Islet precursor cell (in vitro differentiated cells): ENCODE data around the gene NXT1.

Experiments used
- DNase-seq: peaks from one replicate; pipeline ENCODE4 v3.0.0-alpha.2; 2018

The NXT1 gene

DNA sequence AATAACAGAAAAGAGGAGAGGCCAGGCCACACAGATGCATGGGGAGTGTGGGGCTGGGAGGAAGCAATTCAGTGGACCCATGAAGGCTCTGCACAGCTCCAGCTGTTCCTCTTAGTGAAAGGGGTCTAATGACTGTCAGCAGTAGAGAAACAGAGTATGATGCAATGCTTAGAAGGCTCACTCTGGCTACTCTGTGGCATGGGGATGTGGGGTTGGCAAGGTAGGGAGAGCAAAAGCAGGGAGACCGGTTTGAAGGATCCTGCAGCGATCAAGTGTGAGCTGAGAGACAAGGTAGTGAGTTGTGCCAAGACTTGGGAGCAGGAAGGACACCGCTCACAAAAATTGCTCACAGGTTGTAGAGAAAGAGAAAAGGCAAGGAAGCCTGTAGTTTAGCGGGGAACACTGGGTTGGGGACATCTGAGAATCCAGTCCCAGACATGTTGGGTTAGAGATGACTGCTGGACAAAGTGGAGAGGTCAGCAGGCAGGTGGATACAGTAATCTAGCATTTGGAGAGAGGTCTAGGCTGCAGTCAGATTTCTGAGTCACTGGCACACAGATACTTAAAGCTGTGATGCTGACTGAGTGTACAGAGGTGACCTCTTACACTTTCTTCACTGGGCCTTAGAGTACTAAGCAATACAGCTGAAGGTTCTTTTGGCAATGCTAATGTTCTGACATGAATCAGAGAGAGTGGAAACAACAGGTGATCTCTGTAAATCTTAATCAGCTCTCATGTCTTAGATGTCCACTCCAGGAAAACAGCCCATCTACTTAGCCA is 43.6 kb downstream of the NXT1 start:
- DNase-seq, result no peak

GRCh38 chr20:23396950-23397627 is 46.5 kb downstream of the NXT1 start:
- no peak for DNase-seq

- DNase-seq, result no peak
Measured at GRCh38 chr20:23397961-23398360, 47.4 kb downstream of the NXT1 start.

- DNase-seq, result no peak
Measured at GRCh38 chr20:23399568-23400241, 49.1 kb downstream of the NXT1 start.

GRCh38 chr20:23401051-23401450 is 50.5 kb downstream of the NXT1 start:
- DNase-seq, result no peak

GRCh38 chr20:23403751-23404150 is 53.2 kb downstream of the NXT1 start:
- DNase-seq, result no peak

GRCh38 chr20:23404196-23404595 is 53.6 kb downstream of the NXT1 start:
- DNase-seq, result no peak
